ENCODE results near the gene KIF1A. TPM values are rescaled to one million over a fixed set of nuclear protein-coding genes. Genes with fewer than 3 reads are reported as not detected.

KIF1A gene
- total RNA-seq, 1 donor from 2014 or later = 2.0 TPM

- no peak for TF ChIP-seq CTCF (IDR thresholded peaks at IDR 0.05; ENCODE audit: borderline replicate concordance)
- intact Hi-C loops (cut with micrococcal nuclease) = no loop called here
- H3K4me3 ChIP-seq = no peak overlapping the region
- peaks cover 94% of the 10 kb centered on the region for H3K27me3 ChIP-seq (ENCODE audit: low read depth)
- H3K9me3 ChIP-seq (replicated peaks) = no peaks in the 10 kb centered on the region
- no peaks in the 10 kb centered on the region for H3K4me1 ChIP-seq
- H3K27ac ChIP-seq (replicated peaks) = no peak overlapping the region
- DNase-seq = no peak
- H3K36me3 ChIP-seq = no peaks in the 10 kb centered on the region
Measured at GRCh38 chr2:240714747-240715725, 105.0 kb downstream of the KIF1A start.

GRCh38 chr2:240713928-240714746, 105.9 kb downstream of the KIF1A start:
- H3K36me3 ChIP-seq = no peaks in the 10 kb centered on the region
- H3K9me3 ChIP-seq (replicated peaks) = no peaks in the 10 kb centered on the region
- intact Hi-C loops (cut with micrococcal nuclease) = no loop called here
- no peak for TF ChIP-seq CTCF (IDR thresholded peaks at IDR 0.05; ENCODE audit: borderline replicate concordance)
- no peak overlapping the region for H3K4me3 ChIP-seq
- no peak overlapping the region for H3K27ac ChIP-seq (replicated peaks)
- no peaks in the 10 kb centered on the region for H3K4me1 ChIP-seq
- DNase-seq = no peak
- peaks cover 94% of the 10 kb centered on the region for H3K27me3 ChIP-seq (ENCODE audit: low read depth)

- no peaks in the 10 kb centered on the region for H3K9me3 ChIP-seq (replicated peaks)
- H3K27me3 ChIP-seq (ENCODE audit: low read depth) = peaks cover 95% of the 10 kb centered on the region
- no peak overlapping the region for H3K4me3 ChIP-seq
- H3K4me1 ChIP-seq = no peaks in the 10 kb centered on the region
- no peak for TF ChIP-seq CTCF (IDR thresholded peaks at IDR 0.05; ENCODE audit: borderline replicate concordance)
- no peak overlapping the region for H3K27ac ChIP-seq (replicated peaks)
- no peaks in the 10 kb centered on the region for H3K36me3 ChIP-seq
- intact Hi-C loops (cut with micrococcal nuclease) = no loop called here
- no peak for DNase-seq
Measured at GRCh38 chr2:240713071-240713927, 106.7 kb downstream of the KIF1A start.

GRCh38 chr2:240712121-240712520, 107.9 kb downstream of the KIF1A start:
- no peak for TF ChIP-seq CTCF (IDR thresholded peaks at IDR 0.05; ENCODE audit: borderline replicate concordance)
- Histone ChIP-seq H3K27ac (replicated peaks) (no peak overlapping the region), H3K4me3 (no peak overlapping the region), H3K4me1 (no peaks in the 10 kb centered on the region), H3K9me3 (replicated peaks) (no peaks in the 10 kb centered on the region), H3K36me3 (no peaks in the 10 kb centered on the region), H3K27me3 (ENCODE audit: low read depth) (peaks cover 95% of the 10 kb centered on the region)
- no peak for DNase-seq
- intact Hi-C loops (cut with micrococcal nuclease) = no loop called here

- TF ChIP-seq CTCF (IDR thresholded peaks at IDR 0.05; ENCODE audit: borderline replicate concordance) = no peak
- Histone ChIP-seq H3K4me1 (no peaks in the 10 kb centered on the region), H3K4me3 (no peak overlapping the region), H3K27me3 (ENCODE audit: low read depth) (peaks cover 94% of the 10 kb centered on the region), H3K27ac (replicated peaks) (no peak overlapping the region), H3K36me3 (no peaks in the 10 kb centered on the region), H3K9me3 (replicated peaks) (no peaks in the 10 kb centered on the region)
- DNase-seq = no peak
- intact Hi-C loops (cut with micrococcal nuclease) = no loop called here
Measured at GRCh38 chr2:240711701-240712100, 108.3 kb downstream of the KIF1A start.

Data from left ventricle myocardium inferior (tissue), 1 donor.